DOHH2 (cell line): ENCODE data around the gene PRKCH.

Experiments used
- CTCF ChIP-seq: fragments of 200-600 bp; sonication (generic); IDR thresholded peaks from one replicate; pipeline ENCODE4 v1.5.1; 2014; ENCODE audit warnings: antibody characterized with exemption, mild to moderate bottlenecking, low read depth, low read length; ENCODE audit not compliant: poor library complexity, severe bottlenecking
- EZH2phosphoT487 ChIP-seq: fragments of 200-600 bp; sonication (generic); IDR thresholded peaks from 2 replicates; pipeline ENCODE4 v1.6.1; 2017; ENCODE audit warnings: borderline replicate concordance, mild to moderate bottlenecking, antibody characterized with exemption, low read length, moderate library complexity, mixed read lengths

- TF ChIP-seq CTCF (no peak), EZH2phosphoT487 (no peak)
Measured at GRCh38 chr14:61516964-61517653, 195.7 kb downstream of the PRKCH start.
